Measurements from ENCODE around the gene PAX2.

Gene PAX2

DNA sequence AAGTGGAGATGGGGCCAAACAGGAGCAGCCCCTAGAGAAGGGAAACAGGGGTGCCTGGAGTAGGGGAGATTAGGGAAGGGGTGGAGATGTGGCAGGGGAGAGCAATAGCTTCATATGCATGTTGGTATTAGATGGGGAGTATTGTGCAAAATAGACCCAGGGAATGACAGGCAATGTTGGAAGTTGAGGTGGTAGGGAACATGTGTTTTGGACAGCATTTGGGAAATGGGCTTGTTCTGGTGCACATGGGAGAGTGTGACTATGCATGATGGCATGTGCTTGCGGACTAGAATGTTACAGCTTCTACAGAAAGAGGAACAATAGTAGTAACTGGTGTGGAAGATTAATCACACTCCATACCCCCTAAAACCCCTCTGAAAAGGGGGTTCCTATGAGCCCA lies 10.4 kb downstream of the PAX2 start:
- no peak for FAIRE-seq

DNA sequence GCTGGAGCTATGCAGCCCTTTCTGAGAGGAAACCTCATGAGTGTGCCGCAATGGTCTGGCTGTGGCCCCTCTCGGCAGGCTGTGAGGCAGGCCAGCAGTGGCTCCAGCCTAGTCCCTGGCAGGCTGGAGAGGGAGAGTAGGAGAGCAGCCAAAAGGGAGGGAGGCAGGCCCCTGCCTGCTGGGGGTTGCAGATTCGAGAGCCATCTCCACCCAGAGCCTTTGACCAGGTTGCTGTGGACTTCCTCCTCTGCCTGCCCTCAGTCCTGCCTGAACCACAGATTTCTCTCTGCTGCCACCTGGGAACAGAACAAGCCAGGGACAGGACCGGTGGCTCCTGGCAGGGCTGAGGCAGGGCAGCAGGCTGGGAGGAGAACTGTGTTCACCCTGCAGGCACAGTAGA lies 13.9 kb downstream of the PAX2 start:
- no peak for FAIRE-seq

DNA sequence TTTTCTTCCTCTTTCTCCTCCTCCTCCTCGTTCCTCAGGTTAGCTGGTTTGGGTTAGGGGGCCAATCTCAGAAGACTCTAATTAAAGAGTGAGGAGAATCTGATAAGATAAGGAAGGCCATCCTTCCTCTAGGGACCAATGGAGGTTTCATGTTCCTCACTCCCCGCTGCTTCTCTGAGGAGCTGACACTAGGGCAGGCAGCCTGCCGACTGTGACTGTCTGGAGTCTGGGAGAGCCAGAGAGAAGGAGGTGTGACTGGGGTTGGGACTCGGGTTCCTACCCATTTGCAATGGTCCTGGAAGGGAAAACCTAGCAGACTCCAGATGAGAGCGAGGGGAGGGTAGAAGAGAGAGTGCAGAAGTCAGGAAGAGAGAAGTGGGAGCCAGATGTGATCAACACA lies 15.3 kb downstream of the PAX2 start:
- FAIRE-seq, result no peak

DNA sequence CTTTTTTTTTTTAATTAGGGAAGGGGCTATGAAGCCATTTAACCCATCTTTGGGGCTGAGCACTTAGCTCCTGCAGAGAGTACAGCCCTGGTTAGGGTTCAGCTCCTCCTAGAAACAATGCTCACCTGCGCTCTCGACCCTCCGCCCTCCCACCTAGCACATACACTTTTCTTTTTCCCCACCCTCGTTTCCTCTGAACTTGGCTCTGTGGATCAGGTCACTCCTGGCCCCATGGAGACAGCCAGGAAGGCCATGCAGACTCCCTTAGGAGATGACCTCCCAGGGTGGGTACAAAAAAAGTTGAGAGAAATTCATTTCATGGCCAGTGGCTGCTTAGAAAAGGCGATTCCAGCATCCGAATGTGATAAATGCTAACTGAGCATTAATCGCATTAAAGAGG lies 15.8 kb downstream of the PAX2 start:
- FAIRE-seq, result no peak

DNA sequence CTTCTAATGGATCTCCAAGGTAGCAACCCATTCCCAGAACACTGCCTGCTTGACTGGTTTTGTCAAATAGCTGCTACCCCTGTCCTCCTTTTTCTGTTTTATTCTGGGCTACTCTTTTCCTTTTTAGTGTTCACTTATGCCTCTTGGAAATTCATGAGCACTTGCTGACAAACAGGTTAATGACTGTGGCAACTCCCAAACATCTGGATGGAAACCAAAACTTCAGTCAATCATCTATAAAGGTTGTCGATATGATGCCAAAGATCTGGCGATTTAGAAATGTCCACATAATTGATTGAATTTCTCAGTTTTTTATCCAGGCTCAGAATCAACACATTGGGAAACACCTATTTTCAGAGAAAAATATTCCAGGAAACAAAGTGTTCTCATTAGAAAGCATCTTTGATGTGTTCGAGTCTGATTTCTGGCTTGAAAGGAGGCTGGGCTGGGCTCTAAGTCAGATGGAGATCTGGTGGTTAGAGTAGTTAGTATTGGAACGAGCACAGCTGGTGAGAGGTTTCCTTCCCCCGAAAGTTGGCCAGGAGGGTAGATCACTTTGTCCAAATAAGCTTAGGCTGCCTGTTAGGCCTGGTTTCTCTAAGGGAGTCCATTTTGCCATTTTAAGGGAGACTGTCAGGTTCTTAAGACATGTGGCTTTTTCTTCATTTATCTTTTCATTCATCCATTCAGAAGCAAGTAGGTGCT lies 17.8 kb downstream of the PAX2 start:
- FAIRE-seq, result no peak

- FAIRE-seq, result no peak
Observed at GRCh38 chr10:100766693-100767421, 21.5 kb downstream of the PAX2 start.

- no peak for FAIRE-seq
Observed at GRCh38 chr10:100767422-100767775, 22.0 kb downstream of the PAX2 start.

DNA sequence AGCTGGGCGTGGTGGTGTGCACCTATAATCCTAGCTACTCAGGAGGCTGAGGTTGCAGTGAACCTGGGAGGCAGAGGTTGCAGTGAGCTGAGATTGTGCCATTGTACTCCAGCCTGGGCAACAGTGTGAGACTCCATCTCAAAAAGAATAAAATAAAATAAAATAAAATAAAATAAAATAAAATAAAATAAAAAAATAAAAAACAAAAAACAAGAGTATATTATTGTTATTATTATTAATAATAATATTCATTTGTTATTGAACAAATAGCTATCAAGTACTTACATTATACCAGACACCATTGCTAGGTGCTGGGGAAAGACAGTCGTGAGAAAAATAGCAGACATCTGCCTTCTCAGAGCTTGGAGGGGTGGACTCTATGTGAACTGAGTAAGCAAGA lies 24.1 kb downstream of the PAX2 start:
- FAIRE-seq, result no peak

GRCh38 chr10:100773646-100774045 lies 28.3 kb downstream of the PAX2 start:
- no peak for FAIRE-seq

DNA sequence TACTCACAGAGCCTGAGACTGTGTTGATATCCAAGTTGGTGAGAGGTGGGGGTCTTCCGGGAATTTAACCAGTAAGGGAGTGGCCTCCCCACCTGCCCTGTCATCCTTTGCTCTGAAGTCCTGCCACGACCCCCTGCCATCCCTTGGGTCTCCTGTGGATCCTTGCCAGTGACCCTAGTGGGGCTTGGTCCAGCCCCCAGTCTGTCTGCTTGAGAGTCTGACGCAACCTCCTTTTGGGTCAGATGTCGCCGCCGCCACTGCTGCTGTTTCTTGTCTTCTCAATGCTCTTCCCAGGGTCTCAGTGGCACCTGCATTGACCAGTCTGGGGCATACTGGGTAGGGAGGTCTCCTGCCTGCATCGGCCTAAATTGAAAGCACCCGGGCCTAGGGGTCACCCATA lies 28.8 kb downstream of the PAX2 start:
- no peak for FAIRE-seq

DNA sequence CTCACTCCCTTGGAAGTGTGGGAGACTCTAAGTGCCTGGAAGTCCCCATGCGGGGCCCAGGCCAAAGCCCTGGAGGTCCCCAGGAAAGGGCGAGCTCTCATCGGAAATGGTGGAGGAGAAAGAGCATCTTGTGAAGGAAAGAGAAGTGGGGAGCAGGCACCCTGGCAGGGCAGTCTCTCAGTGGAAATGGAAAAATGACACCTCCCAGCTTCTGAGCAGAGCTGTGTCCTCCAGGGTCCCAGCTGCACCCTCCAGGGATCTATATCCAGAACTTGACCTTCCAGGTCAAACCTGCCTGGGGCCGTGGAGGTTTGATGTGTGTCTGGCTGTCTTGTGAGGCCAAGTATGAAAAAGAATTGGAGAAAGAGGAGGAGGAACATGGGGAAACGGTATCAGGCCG lies 29.5 kb downstream of the PAX2 start:
- no peak for FAIRE-seq

DNA sequence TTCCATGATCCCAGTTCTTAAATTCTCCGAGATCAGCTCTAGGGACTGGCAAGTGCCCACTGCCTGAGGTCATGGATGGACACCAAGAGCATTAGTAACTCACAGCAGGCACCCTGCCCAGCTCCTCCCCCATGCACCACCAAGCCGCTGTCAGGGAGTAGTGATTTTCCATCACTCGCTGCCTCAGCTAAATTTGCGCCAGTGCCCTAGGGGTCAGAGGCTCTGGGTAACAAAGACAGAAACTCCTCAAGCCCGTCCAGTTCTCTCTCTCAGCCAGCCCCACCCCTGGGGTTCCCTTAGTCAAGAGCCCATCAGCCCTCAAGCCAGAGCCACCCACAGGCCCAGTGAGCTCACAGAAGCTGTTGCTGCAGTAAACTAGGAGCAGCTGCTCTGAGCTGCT lies 30.0 kb downstream of the PAX2 start:
- no peak for FAIRE-seq

DNA sequence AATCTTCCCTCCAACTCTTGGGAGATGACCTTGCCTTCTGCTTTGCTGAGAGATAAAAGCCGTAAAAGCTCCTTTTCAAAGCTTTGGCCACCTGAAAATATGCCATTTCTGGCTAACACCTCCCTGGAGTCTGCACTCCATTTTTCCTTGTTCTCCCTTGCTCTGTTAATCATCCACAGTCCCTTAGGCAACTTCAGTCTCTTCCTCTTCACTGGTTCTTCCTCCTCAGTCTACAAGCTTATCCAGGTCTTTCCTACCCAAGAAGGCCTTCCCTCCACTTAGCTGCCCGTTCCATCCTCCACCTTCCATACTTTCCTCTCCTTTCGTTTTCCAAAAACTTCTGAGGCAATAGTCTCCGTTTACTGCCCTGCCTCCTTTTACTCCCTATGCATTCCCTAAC lies 30.5 kb downstream of the PAX2 start:
- FAIRE-seq, result no peak

- FAIRE-seq, result no peak
Observed at GRCh38 chr10:100776671-100777070, 31.3 kb downstream of the PAX2 start.

GRCh38 chr10:100779329-100779728 lies 33.9 kb downstream of the PAX2 start:
- no peak for FAIRE-seq

- FAIRE-seq, result no peak
Observed at GRCh38 chr10:100780324-100780723, 34.9 kb downstream of the PAX2 start.

DNA sequence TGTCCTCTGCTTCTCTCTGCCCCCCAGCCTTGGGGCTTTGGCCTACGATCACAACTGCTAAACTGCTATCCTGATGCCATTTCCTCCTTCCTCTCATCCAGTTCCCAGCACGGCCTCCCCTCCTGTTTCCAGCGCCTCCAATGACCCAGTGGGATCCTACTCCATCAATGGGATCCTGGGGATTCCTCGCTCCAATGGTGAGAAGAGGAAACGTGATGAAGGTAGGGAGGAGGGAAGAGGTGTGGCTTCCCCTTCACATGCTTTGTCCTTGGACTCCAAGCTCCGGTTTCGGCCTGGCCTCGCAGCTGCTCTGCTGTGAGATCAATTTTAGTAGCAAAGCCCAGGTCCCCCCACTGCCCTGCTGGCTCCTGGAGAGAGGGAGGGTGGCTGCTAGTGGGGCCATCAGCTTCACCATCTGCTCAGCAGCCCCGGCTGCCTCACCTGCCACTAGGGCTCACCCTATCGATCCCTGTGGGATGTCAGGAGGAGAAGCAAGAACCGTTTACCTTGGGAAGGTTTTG lies 35.8 kb downstream of the PAX2 start:
- FAIRE-seq, result no peak

- FAIRE-seq, result no peak
Observed at GRCh38 chr10:100782461-100783244, 37.3 kb downstream of the PAX2 start.

DNA sequence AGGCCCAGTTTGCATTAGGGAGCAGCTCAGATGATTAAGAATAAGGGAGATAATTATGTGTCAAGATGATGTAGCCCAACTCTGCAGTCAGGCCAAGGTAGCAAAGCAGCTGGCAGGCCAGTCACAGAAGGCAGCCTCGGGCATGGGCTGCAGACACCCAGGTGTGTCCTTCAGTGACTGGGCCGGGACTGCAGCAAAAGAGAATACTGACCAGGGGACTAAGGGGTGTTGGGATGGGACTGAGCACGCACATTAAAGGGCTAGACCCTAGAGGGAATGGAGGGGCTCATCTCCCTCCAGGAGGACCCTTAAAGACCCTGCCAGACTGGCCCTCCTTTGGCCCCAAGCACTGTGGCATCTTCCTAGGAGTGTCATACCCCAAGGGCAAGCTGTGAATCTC lies 38.7 kb downstream of the PAX2 start:
- FAIRE-seq, result no peak

DNA sequence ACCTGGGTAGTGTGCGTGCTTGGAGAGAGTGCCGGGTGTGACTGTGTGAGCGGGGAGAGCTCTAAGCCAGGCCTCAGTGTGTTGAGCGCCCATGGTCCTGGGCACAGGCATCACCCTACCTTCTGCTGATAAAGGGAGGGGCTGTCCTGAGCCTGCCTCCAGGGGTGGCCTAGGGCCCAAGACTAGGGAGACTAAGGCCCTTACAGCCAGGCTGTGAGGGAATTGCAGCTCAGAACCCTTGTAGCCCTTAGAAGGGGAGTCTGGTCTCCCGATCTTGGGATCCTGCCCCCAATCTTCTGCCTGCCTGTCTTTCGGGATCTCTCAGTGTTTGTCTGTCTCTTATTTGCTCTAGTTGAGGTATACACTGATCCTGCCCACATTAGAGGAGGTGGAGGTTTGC lies 41.2 kb downstream of the PAX2 start:
- FAIRE-seq, result no peak

DNA sequence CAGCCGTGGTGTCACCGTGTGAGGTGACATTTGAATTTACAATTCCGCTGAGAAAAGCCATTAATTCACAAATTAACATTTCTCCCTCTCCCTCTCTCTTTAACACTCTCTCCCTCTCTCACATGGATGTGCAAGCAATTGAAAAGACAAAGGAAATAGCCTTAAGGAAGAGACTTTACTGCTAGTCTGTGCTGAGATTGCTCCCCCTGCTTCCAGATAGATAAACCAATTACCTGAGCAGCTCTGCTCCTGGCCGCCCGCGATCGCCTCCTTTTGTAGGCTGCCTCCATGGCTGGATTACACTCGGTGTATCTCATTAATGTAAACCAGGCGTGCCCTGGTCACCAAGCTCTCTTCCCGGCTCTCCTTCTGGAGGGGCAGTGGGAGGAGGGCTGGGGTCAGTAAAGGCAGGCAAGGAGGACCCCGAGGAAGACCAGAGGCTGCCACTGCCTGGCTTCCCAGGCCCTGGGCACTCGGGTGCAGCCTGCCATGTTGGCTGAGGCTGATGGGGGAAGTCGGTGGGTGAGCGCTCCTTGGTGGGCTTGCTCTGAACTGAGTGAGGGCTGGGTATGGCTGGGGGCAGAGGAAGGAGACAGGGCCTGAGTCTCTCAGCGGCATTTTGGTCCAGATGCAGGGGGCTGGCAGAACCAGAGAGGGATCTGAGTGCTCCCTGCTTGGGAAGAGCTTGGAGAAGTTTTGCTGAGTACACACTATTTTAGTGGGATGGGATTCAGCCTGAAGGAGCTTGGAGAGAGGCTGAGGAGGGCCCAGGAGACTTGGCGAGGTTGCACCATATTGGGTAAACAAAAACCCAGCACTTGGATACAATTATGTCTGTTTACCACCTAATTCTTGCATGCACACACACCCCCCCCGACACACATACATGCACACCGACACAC lies 42.9 kb downstream of the PAX2 start:
- FAIRE-seq, result no peak

- no peak for FAIRE-seq
Observed at GRCh38 chr10:100790761-100791208, 45.4 kb downstream of the PAX2 start.
